Panc1 (cell line): ENCODE data around the gene OR6P1. TPM values are rescaled to one million over a fixed set of nuclear protein-coding genes. Genes with fewer than 3 reads are reported as not detected.

Experiments
- ATAC-seq: fragments of 200-7000 bp; cut with Tn5 transposase; 2 replicates; pipeline ENCODE4 v1.9.1; 2020; ENCODE audit warnings: mild to moderate bottlenecking, moderate library complexity
- BruUV-seq: library from RNA; stranded (reverse); fragments of 400-500 nt; replicated peaks from 2 replicates; lab custom pipeline; 2021; lab: Mats Ljungman, UMichigan
- CTCF ChIA-PET: fragments of 300-600 bp; sonication (Branson Sonifier 250); formaldehyde crosslinking; loops from one replicate; lab custom pipeline; 2022; ENCODE audit warnings: antibody characterized with exemption; lab: Charles Lee
- POLR2A ChIA-PET: fragments of 300-600 bp; sonication (Branson Sonifier 250); formaldehyde crosslinking; loops from one replicate; lab custom pipeline; 2022; ENCODE audit warnings: antibody characterized with exemption; lab: Charles Lee
- DNase-seq: peaks from one replicate; pipeline ENCODE4 v3.0.0-alpha.2; 2010; ENCODE audit warnings: low read depth, low spot score
- H3K27ac ChIP-seq: 2 replicates; pipeline ENCODE4 v1.5.1; 2011; ENCODE audit warnings: mild to moderate bottlenecking, low read length, inconsistent platforms
- H3K27me3 ChIP-seq: fragments of 200-500 bp; sonication (Bioruptor generic); 2 replicates; pipeline ENCODE4 v1.6.0; 2014; ENCODE audit warnings: low read length, inconsistent platforms; ENCODE audit not compliant: control insufficient read depth, insufficient read depth
- H3K36me3 ChIP-seq: fragments of 200-500 bp; sonication (Bioruptor generic); 2 replicates; pipeline ENCODE4 v1.5.1; 2014; ENCODE audit warnings: inconsistent platforms, mild to moderate bottlenecking, low read length, moderate library complexity; ENCODE audit not compliant: control insufficient read depth, insufficient read depth
- H3K4me1 ChIP-seq: 2 replicates; pipeline ENCODE4 v1.5.1; 2011; ENCODE audit warnings: inconsistent platforms, mild to moderate bottlenecking, low read length, moderate library complexity; ENCODE audit not compliant: control insufficient read depth, insufficient read depth
- H3K4me3 ChIP-seq, 2 experiments: 2 replicates each; pipeline ENCODE4 v1.5.1; 2011 to 2012; ENCODE audit warnings: low read depth in 2 of 2, low read length in 2 of 2, mild to moderate bottlenecking in 2 of 2, inconsistent platforms in 1 of 2, moderate library complexity in 1 of 2
- H3K9me3 ChIP-seq: fragments of 200-500 bp; sonication (Bioruptor generic); 2 replicates; pipeline ENCODE4 v1.5.1; 2014; ENCODE audit warnings: low read depth, mild to moderate bottlenecking, inconsistent platforms, low read length, moderate library complexity; ENCODE audit not compliant: control insufficient read depth, insufficient read depth
- CTCF ChIP-seq: fragments of 450-650 bp; IDR thresholded peaks from 2 replicates; pipeline ENCODE4 v1.5.1; 2017; ENCODE audit warnings: mild to moderate bottlenecking
- POLR2AphosphoS5 ChIP-seq: IDR thresholded peaks from 2 replicates; pipeline ENCODE4 v1.6.1; 2012; ENCODE audit warnings: mild to moderate bottlenecking, low read depth, low read length, moderate library complexity
- SIN3A ChIP-seq: IDR thresholded peaks from 2 replicates; pipeline ENCODE4 v1.6.1; 2012; ENCODE audit warnings: low read depth, mild to moderate bottlenecking, low read length, moderate library complexity, borderline replicate concordance; ENCODE audit not compliant: insufficient read depth
- TCF7L2 ChIP-seq: IDR thresholded peaks from 2 replicates; pipeline ENCODE4 v1.6.1; 2011; ENCODE audit warnings: mild to moderate bottlenecking, low read depth, low read length, inconsistent platforms
- in situ Hi-C: cut with HindIII; loops from 2 replicates; pipeline ENCODE4 v1.10.0; 2016; ENCODE audit warnings: low sequenced_read_pairs, low pct_unique_long_range_greater_than_20kb
- intact Hi-C: fragments of 100-400 bp; cut with micrococcal nuclease; formaldehyde crosslinking; loops from one replicate; pipeline ENCODE4 v1.10.0; 2022; ENCODE audit not compliant: unreplicated experiment
- total RNA-seq: library from RNA; stranded (reverse); gene quantifications from one replicate; pipeline ENCODE4 v1.2.1, GENCODE V29; 2021; ENCODE audit not compliant: unreplicated experiment
- TF ChIP-seq, protein P1 (sequence below), 2 experiments: IDR thresholded peaks; 2 replicates each; pipeline ENCODE4 v1.6.1; 2011 to 2012; ENCODE audit warnings: low read depth in 2 of 2, control low read depth in 1 of 2, low read length in 1 of 2, mild to moderate bottlenecking in 1 of 2, moderate library complexity in 1 of 2; ENCODE audit not compliant: insufficient read depth in 1 of 2

The OR6P1 gene
- total RNA-seq, 1 experiment from 2014 or later, result not detected

DNA sequence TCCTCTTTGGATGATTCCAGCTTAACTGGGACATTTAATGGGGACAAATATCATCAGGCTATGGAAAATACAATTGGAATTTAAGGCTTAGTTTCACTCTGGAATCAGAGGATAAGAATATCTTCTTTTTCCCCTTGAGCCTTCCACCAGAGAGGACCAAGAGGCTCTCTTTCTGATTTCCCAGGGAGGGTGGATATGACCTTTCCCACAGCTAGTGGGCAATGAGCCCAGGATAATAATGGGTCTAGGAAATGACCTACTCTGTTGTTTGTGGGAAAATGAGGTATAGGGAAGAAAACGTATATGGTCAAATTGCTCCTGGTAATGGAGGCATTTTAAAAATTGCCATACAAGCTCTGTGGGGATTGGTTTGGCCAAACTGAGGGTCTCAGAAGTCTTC is 18.1 kb downstream of the OR6P1 start:
- ChIA-PET POLR2A (no interaction called here), CTCF (no interaction called here)
- ATAC-seq (no peak), DNase-seq (no peak)
- Histone ChIP-seq H3K27ac (no peak overlapping the region), H3K36me3 (no peaks in the 10 kb centered on the region), H3K4me1 (no peaks in the 10 kb centered on the region), H3K4me3 (no peak overlapping the region), H3K27me3 (no peaks in the 10 kb centered on the region), H3K9me3 (no peaks in the 10 kb centered on the region)
- no peak for TF ChIP-seq SIN3A
- no peak for TF ChIP-seq CTCF
- TF ChIP-seq TCF7L2, result no peak
- TF ChIP-seq, protein P1, sequence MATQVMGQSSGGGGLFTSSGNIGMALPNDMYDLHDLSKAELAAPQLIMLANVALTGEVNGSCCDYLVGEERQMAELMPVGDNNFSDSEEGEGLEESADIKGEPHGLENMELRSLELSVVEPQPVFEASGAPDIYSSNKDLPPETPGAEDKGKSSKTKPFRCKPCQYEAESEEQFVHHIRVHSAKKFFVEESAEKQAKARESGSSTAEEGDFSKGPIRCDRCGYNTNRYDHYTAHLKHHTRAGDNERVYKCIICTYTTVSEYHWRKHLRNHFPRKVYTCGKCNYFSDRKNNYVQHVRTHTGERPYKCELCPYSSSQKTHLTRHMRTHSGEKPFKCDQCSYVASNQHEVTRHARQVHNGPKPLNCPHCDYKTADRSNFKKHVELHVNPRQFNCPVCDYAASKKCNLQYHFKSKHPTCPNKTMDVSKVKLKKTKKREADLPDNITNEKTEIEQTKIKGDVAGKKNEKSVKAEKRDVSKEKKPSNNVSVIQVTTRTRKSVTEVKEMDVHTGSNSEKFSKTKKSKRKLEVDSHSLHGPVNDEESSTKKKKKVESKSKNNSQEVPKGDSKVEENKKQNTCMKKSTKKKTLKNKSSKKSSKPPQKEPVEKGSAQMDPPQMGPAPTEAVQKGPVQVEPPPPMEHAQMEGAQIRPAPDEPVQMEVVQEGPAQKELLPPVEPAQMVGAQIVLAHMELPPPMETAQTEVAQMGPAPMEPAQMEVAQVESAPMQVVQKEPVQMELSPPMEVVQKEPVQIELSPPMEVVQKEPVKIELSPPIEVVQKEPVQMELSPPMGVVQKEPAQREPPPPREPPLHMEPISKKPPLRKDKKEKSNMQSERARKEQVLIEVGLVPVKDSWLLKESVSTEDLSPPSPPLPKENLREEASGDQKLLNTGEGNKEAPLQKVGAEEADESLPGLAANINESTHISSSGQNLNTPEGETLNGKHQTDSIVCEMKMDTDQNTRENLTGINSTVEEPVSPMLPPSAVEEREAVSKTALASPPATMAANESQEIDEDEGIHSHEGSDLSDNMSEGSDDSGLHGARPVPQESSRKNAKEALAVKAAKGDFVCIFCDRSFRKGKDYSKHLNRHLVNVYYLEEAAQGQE (IDR thresholded peaks at IDR 0.05; ENCODE audit: insufficient read depth in 1 of 2, low read depth in 2 of 2, low read length in 1 of 2), result no peak
- no peak for TF ChIP-seq POLR2AphosphoS5
- in situ Hi-C loops (no loop called here), intact Hi-C loops (no loop called here)
- no TSS peak for BruUV-seq

- Histone ChIP-seq H3K4me3 (no peak overlapping the region), H3K4me1 (no peaks in the 10 kb centered on the region), H3K9me3 (no peaks in the 10 kb centered on the region; the same call in 1 of the 2 replicates), H3K27me3 (no peaks in the 10 kb centered on the region), H3K27ac (no peak overlapping the region), H3K36me3 (no peaks in the 10 kb centered on the region)
- BruUV-seq, result no TSS peak
- TF ChIP-seq, protein P1 (IDR thresholded peaks at IDR 0.05; ENCODE audit: insufficient read depth in 1 of 2, low read depth in 2 of 2, low read length in 1 of 2), result no peak
- TF ChIP-seq SIN3A (no peak), TCF7L2 (no peak), CTCF (no peak), POLR2AphosphoS5 (no peak)
- ChIA-PET POLR2A (no interaction called here), CTCF (no interaction called here)
- intact Hi-C loops, result no loop called here
- in situ Hi-C loops, result no loop called here
- ATAC-seq, result no peak
- no peak for DNase-seq
Observed at GRCh38 chr1:158547533-158547932, 22.8 kb downstream of the OR6P1 start.
